ENCODE results near the gene JPH3.

GRCh38 chr16:87581857-87582215 is 20.5 kb upstream of the JPH3 start:
- no peak for TF ChIP-seq POLR2AphosphoS5 (IDR thresholded peaks at IDR 0.05)
- TF ChIP-seq, protein P1, sequence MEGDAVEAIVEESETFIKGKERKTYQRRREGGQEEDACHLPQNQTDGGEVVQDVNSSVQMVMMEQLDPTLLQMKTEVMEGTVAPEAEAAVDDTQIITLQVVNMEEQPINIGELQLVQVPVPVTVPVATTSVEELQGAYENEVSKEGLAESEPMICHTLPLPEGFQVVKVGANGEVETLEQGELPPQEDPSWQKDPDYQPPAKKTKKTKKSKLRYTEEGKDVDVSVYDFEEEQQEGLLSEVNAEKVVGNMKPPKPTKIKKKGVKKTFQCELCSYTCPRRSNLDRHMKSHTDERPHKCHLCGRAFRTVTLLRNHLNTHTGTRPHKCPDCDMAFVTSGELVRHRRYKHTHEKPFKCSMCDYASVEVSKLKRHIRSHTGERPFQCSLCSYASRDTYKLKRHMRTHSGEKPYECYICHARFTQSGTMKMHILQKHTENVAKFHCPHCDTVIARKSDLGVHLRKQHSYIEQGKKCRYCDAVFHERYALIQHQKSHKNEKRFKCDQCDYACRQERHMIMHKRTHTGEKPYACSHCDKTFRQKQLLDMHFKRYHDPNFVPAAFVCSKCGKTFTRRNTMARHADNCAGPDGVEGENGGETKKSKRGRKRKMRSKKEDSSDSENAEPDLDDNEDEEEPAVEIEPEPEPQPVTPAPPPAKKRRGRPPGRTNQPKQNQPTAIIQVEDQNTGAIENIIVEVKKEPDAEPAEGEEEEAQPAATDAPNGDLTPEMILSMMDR (IDR thresholded peaks at IDR 0.05; ENCODE audit: poor library complexity, severe bottlenecking), result no peak
